ENCODE data around the gene PALS1.
A peak's percentile ranks its signal among the peaks of the same experiment; 100 is the strongest.

PALS1 gene

GRCh38 chr14:67253076-67253635 is 11.9 kb downstream of the PALS1 start:
- no peak for TF ChIP-seq CTCF (IDR thresholded peaks at IDR 0.05; ENCODE audit: insufficient read depth, low read depth, low read length, missing control alignments)
- no peak overlapping the region for H3K4me3 ChIP-seq (ENCODE audit: low read length)
- no peak for DNase-seq (ENCODE audit: low read depth)

GRCh38 chr14:67257906-67258305 is 16.7 kb downstream of the PALS1 start:
- no peak for TF ChIP-seq CTCF (IDR thresholded peaks at IDR 0.05; ENCODE audit: insufficient read depth, low read depth, low read length, missing control alignments)
- no peak for DNase-seq (ENCODE audit: low read depth)
- H3K4me3 ChIP-seq (ENCODE audit: low read length): no peak overlapping the region

- DNase-seq (ENCODE audit: low read depth): no peak
- H3K4me3 ChIP-seq (ENCODE audit: low read length): no peak overlapping the region
- TF ChIP-seq CTCF (IDR thresholded peaks at IDR 0.05; ENCODE audit: insufficient read depth, low read depth, low read length, missing control alignments): no peak
Measured at GRCh38 chr14:67260965-67261364, 19.7 kb downstream of the PALS1 start.

GRCh38 chr14:67263499-67264149 is 22.4 kb downstream of the PALS1 start:
- DNase-seq (ENCODE audit: low read depth): peak; percentile 7
- no peak overlapping the region for H3K4me3 ChIP-seq (ENCODE audit: low read length)
- no peak for TF ChIP-seq CTCF (IDR thresholded peaks at IDR 0.05; ENCODE audit: insufficient read depth, low read depth, low read length, missing control alignments)

GRCh38 chr14:67265131-67265530 is 23.9 kb downstream of the PALS1 start:
- peak; percentile 11 for DNase-seq (ENCODE audit: low read depth)
- no peak overlapping the region for H3K4me3 ChIP-seq (ENCODE audit: low read length)
- TF ChIP-seq CTCF (IDR thresholded peaks at IDR 0.05; ENCODE audit: insufficient read depth, low read depth, low read length, missing control alignments): no peak

GRCh38 chr14:67267576-67268328 is 26.5 kb downstream of the PALS1 start:
- no peak for DNase-seq (ENCODE audit: low read depth)
- TF ChIP-seq CTCF (IDR thresholded peaks at IDR 0.05; ENCODE audit: insufficient read depth, low read depth, low read length, missing control alignments): no peak
- no peak overlapping the region for H3K4me3 ChIP-seq (ENCODE audit: low read length)
